SJCRH30 (cell line): ENCODE data around the gene SORCS2. TPM values are rescaled to one million over a fixed set of nuclear protein-coding genes. Genes with fewer than 3 reads are reported as not detected.

Experiments
- DNase-seq, 2 experiments: peaks; one replicate each; pipeline ENCODE4 v3.0.0-alpha.2; 2015 to 2020
- H3K27ac ChIP-seq: fragments of 250-450 bp; sonication (Bioruptor Pico); 2 replicates; pipeline ENCODE4 v1.5.1; 2020; ENCODE audit warnings: mild to moderate bottlenecking, moderate library complexity
- H3K27me3 ChIP-seq: fragments of 250-450 bp; sonication (Bioruptor Pico); 2 replicates; pipeline ENCODE4 v1.5.1; 2020; ENCODE audit warnings: mild to moderate bottlenecking, moderate library complexity
- H3K36me3 ChIP-seq: fragments of 250-450 bp; sonication (Bioruptor Pico); 2 replicates; pipeline ENCODE4 v1.5.1; 2020; ENCODE audit warnings: mild to moderate bottlenecking, moderate library complexity
- H3K4me1 ChIP-seq: fragments of 250-450 bp; sonication (Bioruptor Pico); 2 replicates; pipeline ENCODE4 v1.5.1; 2020; ENCODE audit warnings: mild to moderate bottlenecking, moderate library complexity
- H3K4me3 ChIP-seq: fragments of 250-450 bp; sonication (Bioruptor Pico); 2 replicates; pipeline ENCODE4 v1.5.1; 2020; ENCODE audit warnings: mild to moderate bottlenecking, moderate library complexity
- H3K9me3 ChIP-seq: fragments of 250-450 bp; sonication (Bioruptor Pico); replicated peaks from 2 replicates; pipeline ENCODE4 v1.5.1; 2020; ENCODE audit warnings: mild to moderate bottlenecking, moderate library complexity
- total RNA-seq: library from RNA; depleted of rRNA; stranded (reverse); fragments of >200 nt; shearing (Covaris generic); gene quantifications from 2 replicates; pipeline ENCODE4 v1.2.3, GENCODE V29; 2014

The SORCS2 gene
- total RNA-seq, 1 experiment from 2014 or later, result 1.4 TPM

DNA sequence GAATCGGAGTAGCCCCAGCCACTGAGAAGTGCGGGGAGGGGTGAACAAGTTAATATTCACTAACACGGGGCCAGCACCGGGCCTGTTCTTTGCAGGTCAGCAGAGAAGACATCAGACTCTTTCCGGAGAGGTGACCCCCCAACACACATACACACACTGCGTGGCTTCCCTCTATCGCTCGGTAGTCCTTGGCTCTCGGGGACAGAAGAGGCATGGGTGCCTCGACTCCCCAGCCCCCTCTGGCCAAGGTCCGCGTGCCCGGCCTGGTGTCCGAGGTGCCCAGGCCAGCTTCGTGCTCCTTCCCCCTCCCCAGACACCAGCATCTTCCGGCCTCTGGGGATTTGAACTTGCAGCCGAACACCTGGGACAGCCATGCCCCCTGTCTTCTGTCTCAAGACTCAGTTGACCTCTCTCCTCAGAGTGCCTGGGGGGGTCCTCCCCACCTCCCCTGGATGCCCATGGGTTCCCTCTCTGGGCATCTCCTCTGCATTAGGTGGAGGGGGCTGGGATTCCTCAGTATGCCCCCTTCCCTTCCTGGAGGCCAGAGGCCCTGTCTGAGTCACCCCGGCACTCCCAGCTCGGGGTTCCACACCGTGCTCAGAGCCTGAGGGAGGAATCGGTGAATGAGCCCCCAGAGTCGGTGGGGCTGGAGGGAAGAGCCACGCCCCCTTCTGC, 104.5 kb downstream of the SORCS2 start:
- DNase-seq, result no peak

DNA sequence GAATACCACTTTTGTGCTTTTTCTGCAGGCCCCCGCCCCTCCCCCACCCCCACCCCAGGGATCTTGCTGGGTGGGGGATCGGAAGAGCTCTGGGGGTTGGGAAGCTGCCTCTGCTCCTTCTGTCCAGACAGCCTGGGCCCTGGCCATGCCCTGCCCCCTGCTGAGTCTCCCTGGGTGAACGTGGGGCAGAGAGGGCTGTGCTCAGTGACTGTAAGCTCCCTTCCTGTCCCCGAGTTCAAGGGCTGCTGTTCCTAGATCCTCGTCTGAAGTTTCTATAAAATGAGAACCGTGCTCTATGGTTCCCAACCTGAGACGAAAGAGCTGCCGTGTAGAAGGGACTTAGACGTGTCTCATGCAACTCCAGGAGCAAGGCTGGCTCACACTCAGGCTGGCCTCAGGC, 105.0 kb downstream of the SORCS2 start:
- Histone ChIP-seq H3K27me3 (peaks cover 11% of the 10 kb centered on the region; the same call in 1 of the 2 replicates), H3K4me3 (no peak overlapping the region), H3K9me3 (no peaks in the 10 kb centered on the region), H3K4me1 (peaks cover 15% of the 10 kb centered on the region), H3K36me3 (no peaks in the 10 kb centered on the region), H3K27ac (no peak overlapping the region)
- DNase-seq, result no peak

More for the DNA sequence above, 104.5 kb downstream of the SORCS2 start:
- no peaks in the 10 kb centered on the region for H3K9me3 ChIP-seq
- no peaks in the 10 kb centered on the region for H3K36me3 ChIP-seq
- peaks cover 12% of the 10 kb centered on the region; the same call in 1 of the 2 replicates for H3K27me3 ChIP-seq
- H3K27ac ChIP-seq, result no peak overlapping the region
- H3K4me3 ChIP-seq, result no peak overlapping the region
- H3K4me1 ChIP-seq, result peaks cover 15% of the 10 kb centered on the region

DNA sequence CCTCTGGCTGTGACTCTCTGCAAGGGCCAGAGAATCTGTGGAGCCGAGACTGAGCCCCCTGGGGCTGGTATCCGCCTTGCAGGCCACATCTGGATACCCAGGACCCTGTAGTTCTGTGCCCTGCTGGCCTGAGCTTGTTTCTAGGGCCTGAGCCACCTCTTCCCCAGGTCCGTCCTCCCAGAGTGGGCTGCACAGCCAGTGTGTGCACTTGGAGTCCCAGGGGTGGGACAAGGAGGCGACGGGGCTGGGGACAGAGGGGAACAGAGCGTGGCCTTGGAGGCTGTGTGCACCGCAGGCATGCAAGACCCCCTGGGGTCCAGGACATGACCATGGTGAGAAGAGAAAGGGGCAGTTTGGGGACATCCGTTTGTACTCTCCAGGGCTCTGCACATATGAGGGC, 105.5 kb downstream of the SORCS2 start:
- H3K36me3 ChIP-seq, result no peaks in the 10 kb centered on the region
- H3K9me3 ChIP-seq, result no peaks in the 10 kb centered on the region
- no peak for DNase-seq
- H3K27ac ChIP-seq, result no peak overlapping the region
- peaks cover 11% of the 10 kb centered on the region; the same call in 1 of the 2 replicates for H3K27me3 ChIP-seq
- H3K4me1 ChIP-seq, result peaks cover 15% of the 10 kb centered on the region
- H3K4me3 ChIP-seq, result no peak overlapping the region

DNA sequence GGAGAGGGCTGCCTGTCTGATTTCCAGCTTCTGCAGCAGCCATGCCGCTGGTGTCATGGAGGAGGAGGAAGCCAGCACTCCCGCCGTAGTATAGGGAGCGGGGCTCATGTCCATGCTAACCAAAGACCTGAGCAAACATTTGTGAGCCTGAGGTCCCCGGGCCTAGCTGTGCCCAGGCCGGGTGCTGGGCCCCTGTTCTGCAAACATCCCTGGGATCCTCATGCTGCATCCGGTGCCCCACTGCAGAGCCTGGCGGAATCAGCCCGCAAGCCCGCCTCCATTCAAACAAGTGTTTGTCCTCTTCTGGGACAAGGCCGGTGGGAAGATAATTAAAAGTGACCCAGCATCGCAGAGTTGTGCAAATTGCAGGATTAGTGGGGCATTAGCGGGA, 106.3 kb downstream of the SORCS2 start:
- Histone ChIP-seq H3K27me3 (peaks cover 11% of the 10 kb centered on the region; the same call in 1 of the 2 replicates), H3K4me1 (peaks cover 15% of the 10 kb centered on the region), H3K36me3 (no peaks in the 10 kb centered on the region), H3K4me3 (peak overlapping the region; percentile 38), H3K27ac (peak overlapping the region; percentile 6; the same call in 1 of the 2 replicates), H3K9me3 (no peaks in the 10 kb centered on the region)
- peak; percentile 38 to 53 for DNase-seq

DNA sequence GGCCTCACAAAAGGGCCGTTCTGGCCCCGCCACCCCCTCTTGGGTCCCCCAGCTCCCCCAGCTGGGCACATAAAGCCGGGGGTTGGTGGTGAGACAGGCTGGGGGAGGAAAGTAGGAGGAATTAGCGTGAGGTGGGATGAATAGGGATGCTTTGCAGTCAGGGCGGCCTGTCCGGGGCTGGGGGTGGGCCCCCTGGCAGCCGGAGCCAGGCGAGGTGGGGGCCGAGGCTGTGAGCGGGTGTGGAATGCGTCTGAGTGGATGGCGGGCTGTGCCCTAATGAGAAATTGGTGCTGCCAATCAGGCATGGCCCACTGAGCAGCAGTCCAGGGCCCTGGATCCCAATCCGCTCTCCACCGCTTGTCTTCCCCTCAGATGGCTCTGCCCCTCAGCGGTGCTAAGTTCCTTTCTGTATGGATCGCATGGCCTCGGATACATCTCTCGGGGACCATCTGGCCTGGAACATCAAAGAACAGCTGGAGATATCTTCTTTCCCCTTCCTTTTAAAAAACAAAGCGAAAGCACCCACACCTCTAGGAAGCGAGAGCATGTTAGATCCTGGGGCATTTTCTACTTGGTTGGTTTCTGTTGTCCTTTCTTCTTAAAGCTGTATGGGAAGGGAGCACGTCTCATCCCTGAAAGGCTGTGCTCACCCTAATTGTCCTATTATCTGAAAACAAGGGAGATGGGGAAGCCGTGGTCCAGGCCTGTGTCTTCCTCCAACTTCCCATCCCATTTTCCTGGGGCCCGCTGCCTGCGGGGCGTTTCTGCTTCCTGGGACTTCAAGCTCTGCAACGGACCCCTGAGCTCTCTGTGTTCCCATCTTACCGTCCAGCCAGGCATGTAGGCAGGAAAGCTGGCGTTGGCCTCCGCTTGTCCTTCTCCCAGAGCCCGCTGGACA, 106.9 kb downstream of the SORCS2 start:
- peak overlapping the region; percentile 6; the same call in 1 of the 2 replicates for H3K27ac ChIP-seq
- peaks cover 15% of the 10 kb centered on the region for H3K4me1 ChIP-seq
- peaks cover 11% of the 10 kb centered on the region; the same call in 1 of the 2 replicates for H3K27me3 ChIP-seq
- peak; percentile 66 to 83 for DNase-seq
- no peaks in the 10 kb centered on the region for H3K36me3 ChIP-seq
- no peaks in the 10 kb centered on the region for H3K9me3 ChIP-seq
- H3K4me3 ChIP-seq, result peak overlapping the region; percentile 38

DNA sequence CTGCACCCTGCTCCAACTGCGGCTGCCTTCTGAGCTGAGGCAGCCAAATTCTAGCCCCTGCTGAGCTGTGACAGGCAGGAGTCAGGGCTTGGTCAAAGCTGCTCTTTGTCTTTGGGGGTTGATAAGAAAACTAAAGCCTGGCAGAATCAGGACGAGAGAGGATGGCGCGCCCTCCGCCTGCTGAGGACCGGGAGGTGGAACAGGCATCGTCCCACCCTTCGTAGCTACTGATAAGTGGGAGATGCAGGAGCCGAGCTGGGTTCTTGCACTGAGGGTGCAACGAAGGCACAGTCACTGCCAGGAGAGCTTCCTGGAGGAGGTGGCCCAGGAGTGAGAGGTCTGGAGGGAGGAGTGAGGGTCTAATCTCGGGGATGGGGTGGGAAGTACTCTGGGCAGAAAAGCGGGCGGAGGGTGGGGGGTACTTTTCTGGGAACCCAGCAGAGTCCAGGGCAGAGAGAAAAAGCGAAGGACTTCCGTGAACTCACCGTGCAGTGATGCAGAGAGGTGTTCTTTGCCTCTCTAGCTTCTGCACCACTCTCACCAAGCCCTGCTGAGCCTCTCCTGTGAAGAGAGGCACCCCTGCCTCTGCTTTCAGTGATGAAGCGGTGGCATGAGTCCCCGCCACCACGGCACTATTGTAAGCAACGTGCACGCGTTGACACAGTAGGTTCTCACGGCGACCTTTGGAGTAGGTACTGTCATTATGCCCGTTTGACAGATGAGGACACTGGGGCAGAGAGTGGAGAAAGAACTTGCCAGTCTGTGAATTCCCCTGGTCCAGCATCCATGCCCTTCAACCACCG, 107.8 kb downstream of the SORCS2 start:
- H3K4me3 ChIP-seq, result no peak overlapping the region
- no peaks in the 10 kb centered on the region for H3K36me3 ChIP-seq
- H3K27me3 ChIP-seq, result peaks cover 11% of the 10 kb centered on the region; the same call in 1 of the 2 replicates
- no peak for DNase-seq
- H3K4me1 ChIP-seq, result peaks cover 15% of the 10 kb centered on the region
- H3K27ac ChIP-seq, result no peak overlapping the region
- H3K9me3 ChIP-seq, result no peaks in the 10 kb centered on the region

DNA sequence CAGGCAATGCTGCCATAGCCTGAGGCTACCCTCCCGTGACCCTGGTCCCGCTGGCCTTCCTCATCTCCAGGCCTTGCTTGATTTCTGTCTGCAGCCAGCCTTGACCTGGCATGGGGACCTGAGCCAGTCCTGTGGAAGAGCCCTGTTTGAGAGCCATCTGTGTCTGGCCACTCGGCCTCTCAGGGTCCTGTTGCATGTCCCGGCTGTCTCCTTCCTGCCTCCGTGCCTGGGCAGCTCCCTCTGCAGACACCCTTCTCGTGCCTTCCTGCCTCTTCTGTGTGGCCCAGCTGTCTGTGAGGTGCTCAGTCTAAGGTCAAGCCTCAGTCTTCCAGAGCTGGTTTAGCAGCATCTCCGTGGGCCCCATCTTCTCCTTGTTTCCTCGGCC, 108.4 kb downstream of the SORCS2 start:
- Histone ChIP-seq H3K27me3 (peaks cover 11% of the 10 kb centered on the region; the same call in 1 of the 2 replicates), H3K4me3 (no peak overlapping the region), H3K9me3 (no peaks in the 10 kb centered on the region), H3K36me3 (no peaks in the 10 kb centered on the region), H3K4me1 (peaks cover 15% of the 10 kb centered on the region), H3K27ac (no peak overlapping the region)
- DNase-seq, result no peak

DNA sequence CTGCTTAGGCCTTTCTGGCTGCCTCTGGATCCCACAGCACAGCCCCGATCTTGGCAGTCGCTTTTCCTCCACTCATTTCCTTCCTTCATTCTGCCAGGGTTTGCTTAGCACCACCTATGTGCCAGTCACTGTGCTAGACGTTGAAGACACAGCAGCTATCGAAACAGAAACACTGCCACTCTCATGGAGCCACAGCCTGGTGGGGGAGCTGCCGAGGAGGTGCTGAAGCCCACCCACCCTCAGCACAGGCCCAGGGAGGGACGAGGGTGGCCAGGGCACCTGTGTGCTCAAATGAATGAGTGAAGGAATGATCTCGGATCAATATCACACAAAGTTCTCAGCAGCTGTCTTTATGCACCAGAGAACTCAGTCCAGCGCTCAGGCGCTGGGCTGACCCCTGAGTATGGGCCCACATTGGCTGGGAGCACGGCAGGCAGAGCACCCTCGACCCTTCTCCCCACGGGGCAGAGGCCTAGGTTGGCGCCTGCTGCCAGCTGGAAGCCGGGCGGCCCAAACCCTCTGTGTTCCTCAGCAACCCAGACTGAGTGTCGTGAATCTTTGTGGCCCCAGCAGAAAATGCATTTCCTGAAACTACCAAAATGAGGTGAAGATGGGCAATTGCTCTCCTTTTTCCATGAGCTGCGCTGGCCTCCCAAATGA, 108.9 kb downstream of the SORCS2 start:
- peaks cover 11% of the 10 kb centered on the region; the same call in 1 of the 2 replicates for H3K27me3 ChIP-seq
- no peak for DNase-seq
- peaks cover 15% of the 10 kb centered on the region for H3K4me1 ChIP-seq
- H3K36me3 ChIP-seq, result no peaks in the 10 kb centered on the region
- H3K27ac ChIP-seq, result no peak overlapping the region
- no peaks in the 10 kb centered on the region for H3K9me3 ChIP-seq
- no peak overlapping the region for H3K4me3 ChIP-seq

DNA sequence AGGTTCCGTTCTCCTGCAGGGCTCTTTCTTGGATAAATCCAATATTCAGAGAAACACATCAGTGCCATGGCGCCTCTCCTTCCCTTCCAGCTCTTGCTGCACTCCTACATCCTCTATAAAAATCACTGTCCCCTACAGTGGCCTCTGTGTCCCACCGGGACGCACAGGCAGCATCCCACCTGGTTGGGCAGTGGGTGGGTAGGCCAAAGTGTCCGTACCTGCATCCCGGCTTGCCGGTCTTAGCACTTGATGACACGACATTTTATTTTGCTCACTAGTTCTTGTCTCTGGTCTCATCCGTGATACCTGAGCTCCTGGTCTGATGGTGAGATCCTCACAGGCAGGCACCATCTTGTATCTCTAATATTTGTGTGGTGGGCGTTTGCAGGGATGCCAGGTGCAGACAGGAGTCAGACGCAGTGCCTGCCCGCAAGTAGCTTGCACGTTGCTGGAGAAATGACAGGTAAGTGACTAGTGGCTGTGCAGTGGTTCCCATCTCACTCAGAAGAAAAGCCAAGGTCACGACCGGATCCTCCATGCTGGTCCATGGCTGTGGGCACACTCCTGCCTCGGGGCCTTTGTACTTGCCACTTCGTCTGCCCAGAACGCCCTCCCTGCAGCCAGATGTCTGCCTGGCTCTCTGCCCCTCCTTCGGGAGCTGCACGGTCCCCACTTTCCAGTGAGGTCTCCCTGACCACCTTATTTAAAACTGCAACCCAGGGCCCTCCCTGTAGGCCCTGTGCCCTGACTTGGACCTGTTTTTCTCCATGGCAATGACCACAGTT, 109.7 kb downstream of the SORCS2 start:
- Histone ChIP-seq H3K4me3 (no peak overlapping the region), H3K27ac (no peak overlapping the region), H3K4me1 (peaks cover 15% of the 10 kb centered on the region), H3K27me3 (peaks cover 11% of the 10 kb centered on the region; the same call in 1 of the 2 replicates), H3K36me3 (no peaks in the 10 kb centered on the region), H3K9me3 (no peaks in the 10 kb centered on the region)
- no peak for DNase-seq

DNA sequence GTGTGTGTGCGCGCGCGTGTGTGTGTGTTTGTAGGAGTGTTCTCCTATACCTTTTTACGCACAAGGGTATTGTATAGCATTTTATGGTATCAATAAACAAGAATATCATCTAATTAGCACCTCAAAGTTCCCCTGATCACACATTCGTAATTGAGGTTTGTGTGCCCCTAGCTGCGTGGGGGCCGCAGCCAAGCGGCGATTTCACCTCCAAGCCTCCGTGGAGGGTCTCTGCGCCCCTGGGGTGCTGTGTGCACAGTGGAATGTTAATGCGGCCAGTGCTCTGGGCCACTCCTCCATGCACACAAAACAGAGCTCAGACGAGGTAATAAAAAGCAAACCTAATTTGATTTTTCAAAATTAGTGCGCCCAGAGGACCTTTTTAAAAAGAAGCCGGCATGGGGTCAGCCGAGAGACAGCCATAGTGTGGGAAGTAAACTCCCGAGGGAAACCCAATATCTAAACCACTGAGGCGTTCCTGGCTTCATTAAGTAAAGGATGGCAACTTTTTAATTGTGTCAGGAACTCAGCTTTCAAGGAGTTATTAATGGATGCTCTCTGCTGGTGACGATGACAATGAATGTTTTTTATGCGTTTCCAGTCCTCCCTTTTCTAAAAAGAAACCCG, 110.6 kb downstream of the SORCS2 start:
- H3K36me3 ChIP-seq, result no peaks in the 10 kb centered on the region
- H3K4me1 ChIP-seq, result peaks cover 11% of the 10 kb centered on the region
- DNase-seq, result no peak
- H3K27me3 ChIP-seq, result peaks cover 8% of the 10 kb centered on the region; the same call in 1 of the 2 replicates
- H3K27ac ChIP-seq, result no peak overlapping the region
- no peak overlapping the region for H3K4me3 ChIP-seq
- no peaks in the 10 kb centered on the region for H3K9me3 ChIP-seq

DNA sequence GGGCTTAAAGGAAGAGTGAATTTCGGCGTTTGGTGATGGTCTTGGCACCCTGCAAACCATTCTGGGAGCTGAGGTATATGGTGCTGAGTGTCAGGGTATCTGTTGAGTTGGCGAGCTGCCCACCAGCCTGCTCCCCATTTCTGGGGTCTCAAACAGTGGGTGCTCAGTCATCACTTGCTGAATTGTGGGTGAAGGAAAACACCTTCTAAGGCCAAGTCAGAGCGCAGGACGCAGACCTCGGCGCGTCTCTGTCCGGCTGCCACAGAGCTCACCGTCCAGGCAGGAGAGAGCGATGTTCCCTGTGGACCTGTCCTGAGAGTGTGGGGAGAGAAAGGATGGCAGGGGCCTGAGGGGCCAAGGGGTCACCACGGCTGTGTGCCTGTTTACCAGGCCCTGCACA, 111.2 kb downstream of the SORCS2 start:
- peaks cover 2% of the 10 kb centered on the region; the same call in 1 of the 2 replicates for H3K27me3 ChIP-seq
- H3K36me3 ChIP-seq, result no peaks in the 10 kb centered on the region
- no peak overlapping the region for H3K4me3 ChIP-seq
- no peaks in the 10 kb centered on the region for H3K9me3 ChIP-seq
- H3K27ac ChIP-seq, result no peak overlapping the region
- peaks cover 6% of the 10 kb centered on the region for H3K4me1 ChIP-seq
- no peak for DNase-seq

DNA sequence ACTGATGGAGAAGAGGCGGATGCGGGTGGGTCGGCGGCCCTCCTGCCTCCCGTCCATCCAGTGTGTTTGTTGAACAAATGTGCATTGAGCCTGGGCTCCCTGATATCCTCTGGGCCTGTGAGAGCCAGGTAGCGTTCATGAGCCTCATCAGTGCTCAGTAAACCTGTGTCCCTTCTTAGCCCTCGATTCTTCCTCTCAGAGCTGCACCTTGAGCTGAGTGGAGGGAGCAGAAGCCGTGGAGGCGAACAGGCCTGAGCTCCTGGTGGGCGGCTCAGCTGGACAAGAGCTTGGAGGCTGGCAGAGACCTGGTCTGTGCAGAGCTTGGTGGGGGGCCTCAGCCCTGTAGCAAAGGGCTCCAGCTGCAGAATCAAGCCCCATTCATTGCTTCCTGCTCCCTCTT, 112.1 kb downstream of the SORCS2 start:
- DNase-seq, result no peak

More for the DNA sequence above, 112.1 kb downstream of the SORCS2 start:
- no peaks in the 10 kb centered on the region; the same call in 1 of the 2 replicates for H3K4me1 ChIP-seq
- no peak overlapping the region for H3K4me3 ChIP-seq
- H3K9me3 ChIP-seq, result no peaks in the 10 kb centered on the region
- H3K27me3 ChIP-seq, result no peaks in the 10 kb centered on the region
- H3K36me3 ChIP-seq, result no peaks in the 10 kb centered on the region
- no peak overlapping the region for H3K27ac ChIP-seq
